Activated CD4-positive, CD25-positive, alpha-beta regulatory T cell (primary cell): ENCODE measurements around the gene MPV17L2.

Experiments used
- DNase-seq, 4 experiments: peaks; one replicate each; lab custom pipeline; 2025; lab: John Stamatoyannopoulos, UW

MPV17L2 gene

DNA sequence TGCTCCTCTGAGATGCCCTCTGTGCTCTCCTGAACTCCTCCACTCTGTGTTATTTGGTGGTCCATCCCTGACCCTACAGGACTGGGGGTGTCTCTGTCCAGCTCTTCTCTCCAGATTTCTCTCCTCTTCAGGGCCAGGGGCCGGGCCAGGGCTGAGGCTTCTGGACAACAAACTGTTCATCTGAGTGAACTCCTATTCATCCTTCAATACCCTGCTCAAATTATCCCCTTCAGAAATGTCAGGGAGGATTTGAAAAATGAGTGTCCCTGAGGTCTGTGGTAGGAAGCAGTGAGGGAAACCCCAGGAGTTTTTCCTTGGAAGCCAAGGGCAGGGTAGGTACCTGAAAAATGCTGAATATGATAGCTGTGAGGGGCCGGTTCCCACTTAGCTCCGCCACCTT is 25.6 kb downstream of the MPV17L2 start:
- DNase-seq: no peak

DNA sequence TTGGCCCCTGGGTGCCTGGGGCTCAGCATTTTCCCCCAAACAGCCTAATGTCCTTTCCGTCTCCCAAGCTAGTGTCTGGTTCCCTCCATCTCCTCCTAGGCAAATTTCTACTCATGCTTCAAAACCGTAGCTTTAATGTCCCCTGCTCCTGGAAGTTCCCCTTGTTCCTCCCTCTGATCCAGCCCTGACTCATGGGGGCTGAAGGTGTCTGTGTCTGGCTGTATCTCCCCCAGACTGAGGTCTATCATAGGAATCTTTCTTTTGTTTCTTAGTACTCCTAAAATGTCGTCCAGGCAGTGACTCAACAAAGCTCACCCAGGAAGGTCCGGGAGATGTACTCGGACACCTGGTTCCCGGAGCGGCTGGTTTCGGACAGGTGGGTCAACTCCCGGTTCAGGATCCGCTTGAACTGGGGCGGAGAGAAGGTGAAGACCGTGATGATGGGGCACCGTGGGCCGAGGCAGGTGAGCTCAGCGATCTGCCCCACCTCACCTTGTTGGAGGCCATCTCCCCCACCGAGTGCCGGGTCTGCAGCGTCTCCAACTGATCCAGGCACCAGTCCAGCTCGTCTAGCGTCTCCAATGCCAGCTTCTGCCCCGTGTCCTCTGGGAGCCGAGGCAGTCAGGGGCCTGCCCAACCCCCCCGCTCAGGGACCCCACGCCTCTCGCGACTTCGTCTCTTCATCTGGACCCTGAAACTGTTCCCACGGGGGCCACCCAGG is 27.1 kb downstream of the MPV17L2 start:
- no peak for DNase-seq

DNA sequence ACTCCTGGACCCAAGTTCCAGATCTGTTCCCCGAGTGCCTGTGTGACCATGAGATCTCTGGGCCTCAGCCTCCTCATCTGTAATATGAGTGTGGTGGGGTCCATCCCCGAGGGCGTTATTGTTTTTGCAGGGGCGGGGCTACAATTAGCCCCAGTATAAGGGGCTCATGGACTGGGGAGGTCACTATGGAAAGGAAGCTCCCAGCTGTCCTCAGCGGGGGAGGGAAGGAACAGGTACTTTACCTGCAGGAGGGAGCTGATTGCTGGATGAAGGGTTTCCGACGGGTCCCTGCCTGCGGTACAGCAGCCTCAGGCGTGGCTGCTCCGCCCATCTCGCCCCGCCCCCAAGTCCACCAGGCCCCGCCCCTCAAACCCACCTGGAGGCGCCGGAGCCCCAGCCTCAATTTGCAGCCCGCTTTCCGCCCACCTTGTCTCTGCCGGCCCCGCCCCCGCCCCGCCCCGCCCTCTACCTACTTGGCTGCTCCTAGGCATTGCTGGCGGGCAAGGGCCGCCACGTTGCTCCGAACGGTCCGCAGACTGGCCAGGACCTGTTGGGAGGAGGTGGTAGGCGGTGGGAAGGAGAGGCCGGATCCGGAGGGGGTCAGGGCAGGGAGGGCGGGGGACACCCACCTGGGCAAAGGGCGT is 27.7 kb downstream of the MPV17L2 start:
- no peak for DNase-seq

DNA sequence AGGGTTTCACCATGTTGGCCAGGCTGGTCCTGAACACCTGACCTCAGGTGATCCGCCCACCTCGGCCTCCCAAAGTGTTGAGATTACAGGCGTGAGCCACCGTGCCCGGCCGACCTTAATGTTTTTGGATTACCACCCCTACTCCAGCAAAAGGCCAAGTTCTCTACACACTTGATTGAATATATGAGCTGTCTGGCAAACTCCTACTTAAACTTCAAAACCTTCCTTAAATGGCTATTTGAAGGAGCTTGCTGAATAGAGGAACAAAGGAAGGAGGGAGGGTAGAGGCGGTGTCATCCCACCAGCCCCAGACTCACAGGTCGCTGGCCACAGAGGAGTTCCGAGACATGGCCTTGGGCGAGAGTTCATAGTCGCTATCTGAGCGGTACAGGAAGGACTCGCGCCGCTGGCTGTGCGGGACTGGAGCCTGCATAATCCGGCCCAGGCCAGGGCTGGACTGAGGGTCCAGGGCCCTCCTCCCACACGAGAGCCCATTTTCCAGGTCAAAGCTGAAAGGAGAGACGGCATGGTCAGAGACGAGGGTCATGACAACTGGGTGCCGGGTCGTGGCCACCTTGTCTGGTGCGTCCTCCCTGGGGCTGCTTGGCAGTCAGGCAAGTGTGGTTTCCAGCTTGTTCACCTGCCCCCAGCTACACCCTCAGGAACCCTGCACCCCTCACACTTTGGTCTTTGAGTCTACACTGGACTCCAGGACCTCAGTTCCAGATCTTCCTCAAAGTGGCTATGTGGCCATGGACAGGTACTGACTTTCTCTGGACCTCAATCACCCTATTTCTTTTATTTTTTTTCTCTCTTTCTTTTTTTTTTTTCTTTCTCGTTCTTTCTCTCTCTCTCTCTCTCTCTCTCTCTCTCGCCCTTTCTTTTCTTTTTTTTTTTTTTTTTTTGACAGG is 29.1 kb downstream of the MPV17L2 start:
- DNase-seq: no peak

DNA sequence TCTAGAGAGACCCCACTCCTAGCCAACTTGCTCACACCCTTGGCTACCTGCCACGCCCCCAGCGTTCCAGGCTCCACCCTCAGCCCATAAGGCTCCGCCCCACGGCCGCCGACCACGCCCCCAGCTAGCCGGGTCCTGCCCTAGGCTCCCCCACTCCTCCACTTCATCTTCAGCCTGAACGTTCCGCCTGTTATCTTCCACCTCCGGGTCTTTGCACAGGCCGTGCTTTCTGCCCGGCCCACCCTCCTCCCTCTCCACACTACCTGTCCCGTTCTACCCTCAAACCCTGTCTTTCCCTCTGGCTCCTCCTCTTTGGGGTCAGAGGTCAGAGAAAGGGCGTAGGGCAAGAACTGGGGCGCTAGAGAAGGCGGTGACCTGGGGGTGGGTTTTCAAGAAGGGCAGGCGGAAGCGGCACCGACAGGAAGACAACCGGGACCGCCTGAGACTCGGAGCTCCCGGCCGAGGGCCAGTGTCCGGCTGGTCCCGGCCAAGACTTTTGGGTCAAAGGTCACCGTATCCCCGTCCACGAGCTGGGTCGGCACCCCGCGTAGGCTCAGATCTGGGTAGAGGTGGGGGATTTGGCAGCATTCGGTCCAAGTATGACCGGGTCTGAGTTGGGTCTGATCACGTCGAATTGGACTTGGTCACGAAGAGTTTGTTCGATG is 31.0 kb downstream of the MPV17L2 start:
- DNase-seq: no peak

DNA sequence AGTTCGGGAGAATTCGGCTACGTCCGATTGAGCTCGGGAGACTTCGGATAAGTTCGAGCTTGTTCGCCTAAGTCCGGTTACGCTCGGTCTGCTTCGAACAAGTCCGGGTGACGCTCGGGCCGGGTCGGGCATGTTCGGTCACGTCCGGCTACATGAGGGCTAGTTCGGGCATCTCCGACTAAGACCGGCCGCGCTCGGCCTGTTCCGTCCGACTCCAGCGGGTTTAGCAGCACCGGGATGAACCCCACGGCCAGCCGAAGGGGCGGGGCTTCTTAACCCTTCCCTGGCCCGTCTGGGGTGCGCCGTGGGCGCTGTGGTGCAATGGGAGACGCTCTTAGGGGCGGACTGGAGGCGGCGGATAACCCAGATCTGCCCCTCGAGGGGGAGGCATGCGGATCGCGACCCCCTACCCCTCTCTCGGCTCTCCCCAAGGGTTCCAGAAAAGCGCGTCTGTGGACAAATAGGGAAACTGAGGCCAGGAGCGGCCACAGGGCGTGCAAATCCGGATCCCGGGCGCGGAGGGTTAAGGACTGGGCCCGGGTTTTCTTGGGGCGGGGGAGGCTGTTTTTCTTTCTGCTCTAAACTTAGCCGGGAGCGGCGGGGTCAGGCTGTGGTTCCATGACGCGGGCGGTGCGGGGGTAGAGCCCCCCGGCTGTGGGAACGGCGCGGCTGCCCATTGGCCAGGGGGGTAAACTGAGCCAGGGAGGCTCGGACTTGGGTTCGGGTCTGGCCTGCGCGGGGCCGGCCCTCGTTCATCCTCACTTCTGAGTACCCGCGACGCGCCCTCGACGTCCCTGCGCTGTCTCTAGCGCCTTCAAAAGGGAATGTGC is 31.7 kb downstream of the MPV17L2 start:
- peak; percentile 62 to 85 (median 72) for DNase-seq

DNA sequence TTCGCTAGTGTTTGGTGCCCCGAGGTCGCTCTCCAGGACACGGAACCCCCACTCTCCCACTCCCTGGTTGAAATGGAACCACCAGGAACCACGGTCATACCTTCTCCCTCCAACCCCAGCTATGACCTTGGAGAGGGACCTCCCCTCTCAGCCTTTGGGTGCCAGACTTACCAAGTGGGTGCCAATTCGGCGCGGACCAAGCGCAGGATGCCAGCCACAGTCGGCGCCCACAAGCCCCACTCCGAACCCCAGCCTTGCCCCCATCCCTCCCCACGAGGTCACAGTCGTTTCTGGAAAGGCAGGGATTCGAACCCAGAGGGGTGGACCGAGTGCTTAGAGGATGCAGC is 32.3 kb downstream of the MPV17L2 start:
- DNase-seq: no peak

DNA sequence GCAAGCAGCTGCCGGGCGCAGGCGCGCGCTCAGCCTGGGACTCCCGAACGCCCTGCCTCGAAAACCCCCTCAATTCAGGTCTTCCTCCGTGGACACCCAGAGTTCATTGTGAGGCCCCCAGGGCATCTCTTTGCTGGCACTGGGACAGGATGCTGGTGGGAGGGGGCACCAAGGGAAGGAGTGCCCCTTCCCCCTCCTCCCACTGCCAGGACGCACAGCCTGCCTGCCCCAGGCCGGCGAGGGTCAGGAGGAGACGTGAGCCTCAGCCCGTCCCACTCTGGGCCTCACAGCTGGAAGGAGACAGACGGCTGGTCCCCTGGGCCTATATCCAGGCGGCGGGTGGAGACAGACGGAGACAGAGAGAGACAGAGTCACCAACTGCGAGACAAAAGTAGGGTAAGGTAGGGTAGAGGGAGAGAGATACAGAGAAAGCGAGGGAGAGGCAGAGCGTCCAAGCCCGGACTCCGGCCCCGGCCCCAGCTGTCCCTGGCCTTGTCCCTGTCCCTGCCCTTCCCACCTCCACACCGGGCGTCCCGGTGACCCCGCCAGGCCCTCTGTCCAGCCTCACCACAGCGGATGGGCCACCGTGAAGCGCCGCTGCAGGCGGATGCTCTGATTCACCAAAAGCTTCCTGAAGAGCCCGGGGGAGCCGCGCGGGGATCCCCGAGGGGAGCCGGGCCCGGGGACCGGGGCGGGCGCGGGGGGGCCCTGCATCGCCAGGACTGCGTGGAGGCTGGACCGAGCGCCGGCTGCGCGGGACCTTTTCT is 32.9 kb downstream of the MPV17L2 start, which contains the start of gene PDE4C:
Gene PDE4C, minus strand, starts transcription at position 737 of the 767 bp plus-strand sequence. Its CDS starts 23 bp downstream, at position 714.
- no peak for DNase-seq

DNA sequence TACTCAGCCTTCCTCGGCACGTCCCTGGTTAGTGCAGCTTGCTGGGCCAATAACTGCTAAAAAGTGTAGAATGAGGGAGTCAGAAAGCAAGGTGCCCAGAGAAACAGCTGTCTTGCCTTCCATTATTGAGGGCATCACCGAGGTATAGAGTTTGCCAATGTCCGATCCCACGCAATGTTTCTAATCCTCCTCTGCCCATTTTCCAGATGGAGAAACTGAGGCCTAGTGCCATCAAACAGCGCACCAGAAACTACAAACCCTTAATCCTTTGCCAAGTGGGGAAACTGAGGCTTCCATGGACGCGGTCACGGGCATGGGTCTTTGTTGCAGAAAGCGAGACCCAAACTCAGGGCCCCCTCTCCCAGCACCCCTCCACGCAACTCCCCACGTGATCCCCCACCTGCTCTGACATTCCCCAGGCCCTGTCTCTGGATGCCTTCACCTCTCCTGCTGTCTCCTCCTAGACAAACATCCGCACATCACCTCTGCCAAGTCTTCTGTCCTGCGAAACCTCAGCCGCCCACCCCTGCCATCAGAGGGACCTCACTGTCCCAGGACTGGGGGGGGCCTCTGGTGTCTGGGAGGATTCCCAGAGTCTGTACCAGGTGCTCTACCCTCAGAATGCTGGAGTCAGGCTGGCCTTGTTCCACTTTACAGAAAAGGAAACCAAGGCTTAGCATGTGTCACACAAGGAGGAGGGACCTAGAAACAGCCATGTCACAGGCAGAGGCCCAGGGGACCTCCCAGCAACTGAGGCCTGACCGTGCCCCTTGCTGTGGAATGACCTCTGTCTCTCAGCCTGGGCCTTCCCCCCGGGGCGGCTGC is 34.1 kb downstream of the MPV17L2 start:
- DNase-seq: no peak

DNA sequence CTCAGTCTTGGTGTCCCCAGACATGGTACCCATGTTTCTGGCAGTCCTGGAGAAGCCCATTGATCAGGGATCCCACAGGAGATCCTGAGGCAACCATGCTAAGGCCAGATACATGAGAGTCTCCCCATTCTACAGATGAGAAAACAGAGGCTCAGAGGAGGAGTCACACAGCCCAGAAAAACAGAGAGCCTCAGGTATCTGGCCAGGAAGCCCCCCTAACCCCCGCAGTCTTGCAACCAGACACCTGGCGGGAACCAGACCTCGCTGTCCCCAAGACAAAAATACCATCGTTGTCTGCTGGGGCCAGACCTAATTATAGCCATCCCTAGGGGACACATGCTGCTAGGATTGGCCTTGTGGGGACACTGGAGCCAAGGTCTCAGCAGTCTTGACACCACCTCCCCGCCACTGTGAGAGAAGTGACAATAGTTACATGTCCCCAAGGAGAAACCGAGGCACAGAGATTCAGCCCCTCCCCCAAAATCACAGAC is 34.8 kb downstream of the MPV17L2 start:
- no peak for DNase-seq

DNA sequence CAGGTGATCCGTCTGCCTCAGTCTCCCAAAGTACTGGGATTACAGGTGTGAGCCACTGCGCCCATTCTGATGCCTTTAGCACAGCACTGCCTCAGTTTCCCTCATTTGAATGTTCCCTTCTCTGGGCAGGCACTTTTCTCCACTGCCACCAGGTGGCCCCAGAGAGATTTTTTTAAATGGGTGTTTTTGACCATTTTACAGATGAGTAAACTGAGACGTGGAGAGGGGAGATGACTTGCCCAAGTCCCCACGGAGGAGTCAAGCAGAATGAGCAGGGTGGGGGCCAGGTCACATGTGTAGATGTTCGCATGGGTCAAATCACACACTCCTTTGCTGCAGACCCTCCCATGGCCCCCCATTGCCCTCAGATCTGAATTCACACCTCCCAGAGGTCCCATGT is 36.5 kb downstream of the MPV17L2 start:
- no peak for DNase-seq

DNA sequence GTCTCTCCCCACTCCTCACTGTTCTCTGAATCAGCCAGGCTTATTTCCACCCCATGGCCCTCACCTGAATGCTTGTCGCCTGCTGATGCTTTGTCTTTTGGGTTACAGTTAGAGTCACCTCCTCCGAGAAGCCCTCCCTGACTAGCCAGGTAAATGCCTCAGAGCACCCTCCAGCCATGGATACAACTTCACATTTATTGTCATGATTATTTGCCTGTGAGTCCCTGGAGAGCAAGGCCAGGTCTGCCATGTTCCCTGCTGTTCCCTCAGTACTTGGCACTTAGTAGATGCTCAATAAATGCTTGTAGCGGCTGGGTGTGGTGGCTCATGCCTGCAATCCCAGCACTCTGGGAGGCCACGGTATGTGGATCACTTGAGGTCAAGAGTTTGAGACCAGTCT is 36.9 kb downstream of the MPV17L2 start:
- no peak for DNase-seq

DNA sequence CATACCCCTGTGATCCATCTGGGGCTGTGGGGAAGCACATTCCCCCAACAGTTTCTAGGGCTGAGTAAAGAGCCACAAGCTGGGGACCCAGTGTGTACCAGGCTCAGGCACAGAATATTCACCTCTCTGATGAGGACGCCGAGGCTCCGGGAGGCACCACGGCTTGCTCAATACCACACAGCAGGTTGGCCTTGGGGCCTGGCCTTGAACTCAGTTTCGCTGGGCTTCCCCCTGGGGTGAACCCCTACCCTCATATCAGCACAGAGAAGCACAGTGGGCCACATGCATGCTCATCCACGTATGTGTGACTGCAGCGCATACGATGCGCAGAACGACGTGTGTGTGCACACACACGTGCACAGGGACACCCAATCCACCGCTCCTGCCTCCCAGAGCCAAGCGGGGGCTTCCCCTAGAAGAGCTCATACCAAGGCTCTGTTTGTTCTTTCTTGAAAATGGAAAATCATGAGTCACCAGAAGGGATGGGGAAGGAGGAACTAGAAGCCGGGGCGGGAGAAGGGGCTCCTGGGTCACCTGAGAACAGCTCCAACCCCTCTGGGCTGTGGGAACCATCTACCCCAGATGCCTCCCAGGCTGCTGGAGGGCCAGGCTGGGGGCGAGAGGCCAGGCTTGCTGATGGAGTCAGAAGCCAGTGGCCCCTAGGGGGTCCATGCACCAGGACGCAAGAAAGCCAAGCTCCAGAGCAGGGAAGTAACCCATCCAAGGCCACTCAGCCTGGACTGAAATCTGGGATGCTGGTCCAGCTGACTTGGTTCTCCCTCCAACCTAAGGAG is 38.1 kb downstream of the MPV17L2 start:
- DNase-seq: no peak

DNA sequence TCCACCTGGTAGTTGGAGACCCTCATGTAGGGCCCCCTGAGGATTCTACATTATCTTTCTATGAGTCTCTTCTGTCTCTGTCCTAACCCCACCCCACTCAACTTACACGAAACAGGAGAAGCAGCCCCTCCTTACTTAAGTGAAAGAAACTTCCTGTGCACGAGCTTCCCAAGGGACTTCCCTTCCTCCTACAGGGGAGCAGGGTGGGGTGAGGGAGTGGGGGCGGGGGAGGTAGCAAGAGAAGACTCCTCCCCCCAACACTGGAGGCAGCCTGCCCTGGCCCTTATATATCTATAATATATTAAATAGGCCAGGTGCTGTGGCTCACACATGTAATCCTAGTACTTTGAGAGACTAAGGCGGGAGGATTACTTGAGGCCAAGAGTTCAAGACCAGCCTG is 38.8 kb downstream of the MPV17L2 start:
- no peak for DNase-seq

DNA sequence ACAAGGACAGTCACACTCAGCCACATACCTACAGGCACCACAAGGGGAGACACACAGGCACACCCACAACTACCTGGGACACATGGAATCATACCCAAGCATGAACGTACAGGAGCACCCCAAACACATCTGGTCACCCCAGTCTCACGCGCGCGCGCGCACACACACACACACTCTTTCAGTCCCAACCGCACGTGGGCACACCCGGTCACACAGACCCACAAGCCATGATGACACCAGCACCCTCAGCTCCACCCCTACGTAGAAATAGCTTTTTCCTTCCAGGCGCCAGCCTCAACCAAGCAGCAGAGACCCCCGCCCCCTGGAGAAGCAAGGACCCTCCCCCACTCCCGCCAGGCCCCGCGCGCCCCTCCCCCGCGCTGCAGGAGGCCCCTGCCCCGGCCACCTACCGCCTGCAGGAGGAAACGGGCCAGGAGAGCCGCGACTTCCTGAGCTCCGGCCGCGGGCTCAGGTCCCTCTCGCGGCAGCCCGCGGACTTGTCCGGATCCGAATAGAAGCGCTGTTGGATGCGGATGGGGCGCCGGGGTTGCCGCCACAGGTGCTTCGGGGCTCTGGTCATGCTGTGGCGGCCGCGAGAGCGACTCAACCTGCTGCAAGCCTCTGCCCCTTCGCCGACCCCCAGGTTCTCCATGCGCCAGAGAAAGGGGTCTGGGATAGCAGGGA is 39.7 kb downstream of the MPV17L2 start:
- DNase-seq: no peak

DNA sequence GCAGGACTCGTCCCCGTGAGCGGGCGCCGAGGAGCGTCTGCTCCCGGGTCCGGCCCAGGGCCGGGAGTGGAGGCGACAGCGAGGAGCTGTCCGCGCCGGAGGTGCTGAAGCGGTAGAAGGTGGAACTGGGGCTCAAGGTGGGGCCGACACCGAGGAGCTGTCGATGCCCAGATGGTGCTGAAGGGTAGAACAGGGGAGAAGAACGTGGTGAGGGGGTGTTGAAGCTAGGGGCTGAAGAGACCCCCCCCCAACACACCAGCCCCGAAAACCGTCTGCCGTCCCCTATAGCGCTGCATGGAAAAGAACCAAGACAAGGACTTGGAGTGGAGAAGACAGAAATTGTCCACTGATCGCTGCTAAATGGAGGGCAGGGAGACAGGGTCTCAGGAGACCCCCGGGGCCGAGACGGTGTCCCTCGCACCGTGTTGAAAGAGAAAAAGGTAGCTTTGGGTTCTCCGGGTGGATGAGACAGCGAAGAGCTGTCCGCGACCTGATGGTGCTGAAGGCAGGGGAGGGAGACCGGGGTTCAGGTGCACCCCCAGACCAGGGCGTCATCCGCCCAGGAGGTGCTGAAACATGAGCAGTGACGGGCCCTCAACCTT is 40.3 kb downstream of the MPV17L2 start:
- DNase-seq: peak in 2 of 4 experiments; percentile 11 to 13

DNA sequence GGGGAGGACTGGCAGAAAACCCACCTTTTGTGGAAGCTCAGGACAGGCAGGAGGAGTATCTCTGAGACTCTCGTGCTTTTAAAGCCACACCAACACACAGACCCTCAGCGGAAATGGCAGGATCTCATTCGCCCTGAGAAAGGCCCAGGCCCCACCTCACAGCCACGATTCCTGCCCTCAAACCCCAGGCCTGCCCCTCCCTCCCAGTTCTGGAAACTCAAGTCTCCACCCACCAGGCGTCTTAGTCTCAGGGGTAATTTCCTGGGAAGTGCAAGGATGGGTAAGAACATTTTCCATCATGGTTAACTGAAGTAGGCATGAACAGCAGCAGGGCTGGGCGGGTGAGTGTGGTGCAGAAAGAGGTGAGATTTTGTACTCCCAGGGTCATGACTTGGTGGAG is 41.2 kb downstream of the MPV17L2 start:
- no peak for DNase-seq

DNA sequence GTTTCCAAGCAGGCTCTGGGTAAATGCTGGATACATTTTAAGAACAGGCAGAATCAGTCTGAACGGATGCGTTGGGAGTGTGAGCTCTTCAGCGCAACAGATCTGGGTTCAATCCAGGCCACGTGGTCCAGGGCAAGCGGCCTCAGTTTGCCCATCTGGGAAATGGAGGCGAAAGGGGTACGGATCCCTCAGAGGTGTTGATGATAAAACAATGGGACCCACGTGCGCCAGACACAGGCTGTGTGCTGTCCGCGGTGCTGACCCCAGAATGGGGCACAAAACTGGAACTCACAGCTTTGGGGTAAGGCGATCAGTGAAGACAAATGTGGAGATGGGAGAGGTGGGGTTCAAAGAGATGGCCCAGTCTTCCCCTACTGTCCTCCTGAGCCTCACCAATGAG is 46.3 kb downstream of the MPV17L2 start:
- DNase-seq: no peak
